HCT116 (cell line): ENCODE data around the gene GANC. TPM values are rescaled to one million over a fixed set of nuclear protein-coding genes. Genes with fewer than 3 reads are reported as not detected.

ENCODE experiments used
- ATAC-seq: fragments of 200-7000 bp; cut with Tn5 transposase; 2 replicates; pipeline ENCODE4 v1.9.1; 2020; ENCODE audit warnings: mild to moderate bottlenecking, moderate library complexity
- BruUV-seq: library from RNA; stranded (reverse); fragments of 400-500 nt; replicated peaks from 2 replicates; lab custom pipeline; 2021; lab: Mats Ljungman, UMichigan
- CTCF ChIA-PET: fragments of 300-600 bp; sonication (Branson Sonifier 250); formaldehyde crosslinking; loops from one replicate; lab custom pipeline; 2021; ENCODE audit warnings: antibody characterized with exemption; lab: Charles Lee
- POLR2A ChIA-PET: fragments of 300-600, 350-600 bp; sonication (Branson Sonifier 250); formaldehyde crosslinking; loops from one replicate; lab custom pipeline; 2021; ENCODE audit warnings: antibody characterized with exemption; lab: Charles Lee
- RAD21 ChIA-PET, 2 experiments: fragments of 300-600 bp; sonication (Branson Sonifier 250); formaldehyde crosslinking; loops; one replicate each; lab custom pipeline; 2023; ENCODE audit warnings: low total read pairs in 2 of 2; ENCODE audit not compliant: uncharacterized antibody in 2 of 2, unreplicated experiment in 2 of 2, low non-redundant PET in 1 of 2; lab: Charles Lee
- DNase-seq: peaks from one replicate; pipeline ENCODE4 v3.0.0-alpha.2; 2010; ENCODE audit warnings: low read depth, low spot score
- H2AFZ ChIP-seq: fragments of 200-600 bp; shearing (Covaris generic), sonication (generic); 2 replicates; pipeline ENCODE4 v1.6.1; 2017; ENCODE audit warnings: low read depth, mixed run types, mixed read lengths, antibody characterized with exemption, low read length; ENCODE audit not compliant: poor library complexity, severe bottlenecking
- H3K27ac ChIP-seq: 2 replicates; pipeline ENCODE4 v1.5.1; 2012; ENCODE audit warnings: low read depth, low read length
- H3K27me3 ChIP-seq: fragments of 200-600 bp; sonication (generic); 2 replicates; pipeline ENCODE4 v1.6.1; 2016; ENCODE audit warnings: mixed run types, low read length, mixed read lengths; ENCODE audit not compliant: insufficient read depth
- H3K36me3 ChIP-seq, 2 experiments: fragments of 200-500 bp in 1 of 2; fragments of 200-600 bp in 1 of 2; sonication (Bioruptor generic) in 1 of 2; sonication (generic) in 1 of 2; 2 replicates each; pipeline versions ENCODE4 v1.5.1 to v1.6.1; 2014 to 2016; ENCODE audit warnings: low read length in 2 of 2, inconsistent platforms in 1 of 2, mixed read lengths in 1 of 2, mixed run types in 1 of 2; ENCODE audit not compliant: insufficient read depth in 2 of 2, control insufficient read depth in 1 of 2
- H3K4me1 ChIP-seq, 2 experiments: fragments of 200-600 bp in 1 of 2; sonication (generic) in 1 of 2; 2 replicates each; pipeline versions ENCODE4 v1.5.1 to v1.6.1; 2012 to 2017; ENCODE audit warnings: low read length in 2 of 2, inconsistent platforms in 1 of 2, mild to moderate bottlenecking in 1 of 2, mixed read lengths in 1 of 2, mixed run types in 1 of 2, moderate library complexity in 1 of 2; ENCODE audit not compliant: insufficient read depth in 2 of 2, control insufficient read depth in 1 of 2
- H3K4me2 ChIP-seq: fragments of 200-600 bp; sonication (generic); 2 replicates; pipeline ENCODE4 v1.6.1; 2017; ENCODE audit warnings: mixed run types, low read length, mixed read lengths
- H3K4me3 ChIP-seq, 2 experiments: fragments of 200-600 bp in 1 of 2; sonication (generic) in 1 of 2; replicated peaks in 1 of 2; 2 replicates each; pipeline ENCODE4 v1.5.1; 2011 to 2016; ENCODE audit warnings: low read length in 2 of 2, control low read depth in 1 of 2, low read depth in 1 of 2, mild to moderate bottlenecking in 1 of 2, mixed read lengths in 1 of 2, mixed run types in 1 of 2
- H3K79me2 ChIP-seq: fragments of 200-600 bp; sonication (generic); 2 replicates; pipeline ENCODE4 v1.6.1; 2017; ENCODE audit warnings: mild to moderate bottlenecking, mixed run types, low read length, moderate library complexity, mixed read lengths; ENCODE audit not compliant: insufficient read depth
- H3K9ac ChIP-seq: fragments of 200-600 bp; sonication (generic); 2 replicates; pipeline ENCODE4 v1.6.1; 2016; ENCODE audit warnings: low read length, mixed read lengths
- H3K9me2 ChIP-seq: fragments of 200-600 bp; sonication (generic), shearing (Covaris generic); 2 replicates; pipeline ENCODE4 v1.6.1; 2017; ENCODE audit warnings: mixed run types, mild to moderate bottlenecking, moderate library complexity; ENCODE audit not compliant: insufficient read depth
- H3K9me3 ChIP-seq, 2 experiments: fragments of 200-500 bp in 1 of 2; fragments of 200-600 bp in 1 of 2; sonication (Bioruptor generic) in 1 of 2; sonication (generic) in 1 of 2; 2 replicates each; pipeline ENCODE4 v1.6.1; 2014 to 2017; ENCODE audit warnings: low read length in 2 of 2, mixed read lengths in 2 of 2, inconsistent platforms in 1 of 2, low read depth in 1 of 2, mild to moderate bottlenecking in 1 of 2, mixed run types in 1 of 2, moderate library complexity in 1 of 2; ENCODE audit not compliant: control insufficient read depth in 1 of 2, insufficient read depth in 1 of 2
- H4K20me1 ChIP-seq: fragments of 200-600 bp; sonication (generic), shearing (Covaris generic); 2 replicates; pipeline ENCODE4 v1.6.1; 2017; ENCODE audit warnings: mixed run types, mild to moderate bottlenecking, moderate library complexity; ENCODE audit not compliant: insufficient read depth
- ATF3 ChIP-seq: IDR thresholded peaks from 2 replicates; pipeline ENCODE4 v1.6.1; 2012
- CBX3 ChIP-seq: IDR thresholded peaks from 2 replicates; pipeline ENCODE4 v1.6.1; 2012; ENCODE audit warnings: low read depth
- CEBPB ChIP-seq: IDR thresholded peaks from 2 replicates; pipeline ENCODE4 v1.6.1; 2012; ENCODE audit warnings: low read depth
- EGR1 ChIP-seq: IDR thresholded peaks from 2 replicates; pipeline ENCODE4 v1.6.1; 2012; ENCODE audit warnings: low read depth
- ELF1 ChIP-seq: IDR thresholded peaks from 2 replicates; pipeline ENCODE4 v1.6.1; 2012; ENCODE audit warnings: low read depth, borderline replicate concordance
- EZH2 ChIP-seq: fragments of 200-600 bp; sonication (generic); IDR thresholded peaks from 2 replicates; pipeline ENCODE4 v1.6.1; 2017; ENCODE audit warnings: antibody characterized with exemption, mixed run types
- EZH2phosphoT487 ChIP-seq: fragments of 200-600 bp; IDR thresholded peaks from 2 replicates; pipeline ENCODE4 v1.6.1; 2018; ENCODE audit warnings: antibody characterized with exemption, borderline replicate concordance
- FOSL1 ChIP-seq: IDR thresholded peaks from 2 replicates; pipeline ENCODE4 v1.6.1; 2012; ENCODE audit warnings: low read depth
- POLR2A ChIP-seq: IDR thresholded peaks from 2 replicates; pipeline ENCODE4 v1.7.0; 2011; ENCODE audit warnings: borderline replicate concordance; ENCODE audit not compliant: insufficient read depth, insufficient read length; ENCODE audit errors: extremely low read depth
- POLR2AphosphoS5 ChIP-seq: IDR thresholded peaks from 2 replicates; pipeline ENCODE4 v1.6.1; 2011; ENCODE audit warnings: mild to moderate bottlenecking, low read depth, low read length, moderate library complexity
- REST ChIP-seq: IDR thresholded peaks from 2 replicates; pipeline ENCODE4 v1.6.1; 2012; ENCODE audit warnings: low read depth
- SIN3A ChIP-seq: IDR thresholded peaks from 2 replicates; pipeline ENCODE4 v1.6.1; 2012; ENCODE audit warnings: low read depth
- SRF ChIP-seq: IDR thresholded peaks from 2 replicates; pipeline ENCODE4 v1.6.1; 2012; ENCODE audit warnings: low read depth
- YY1 ChIP-seq: IDR thresholded peaks from 2 replicates; pipeline ENCODE4 v1.6.1; 2011; ENCODE audit warnings: low read length, low read depth, moderate library complexity, mild to moderate bottlenecking; ENCODE audit not compliant: insufficient replicate concordance; ENCODE audit errors: extremely low read depth
- ZFX ChIP-seq: fragments of 450-650 bp; IDR thresholded peaks from 2 replicates; pipeline ENCODE4 v1.6.1; 2017
- ZNF274 ChIP-seq: fragments of 200-500 bp; sonication (Bioruptor generic); IDR thresholded peaks from 2 replicates; pipeline ENCODE4 v1.6.1; 2014; ENCODE audit warnings: mild to moderate bottlenecking, low read depth, low read length, inconsistent platforms
- intact Hi-C: fragments of 100-400 bp; cut with micrococcal nuclease; formaldehyde crosslinking; loops from 2 replicates; pipeline ENCODE4 v1.10.0; 2022
- total RNA-seq: library from RNA; stranded (reverse); gene quantifications from one replicate; pipeline ENCODE4 v1.2.1, GENCODE V29; 2021; ENCODE audit not compliant: unreplicated experiment

Gene GANC
- total RNA-seq, 1 experiment from 2014 or later: 13.1 TPM

- Histone ChIP-seq H3K9ac (no peak overlapping the region), H3K36me3 (no peaks in the 10 kb centered on the region), H2AFZ (no peak overlapping the region), H3K27me3 (no peaks in the 10 kb centered on the region), H4K20me1 (no peaks in the 10 kb centered on the region), H3K27ac (no peak overlapping the region), H3K4me1 (no peaks in the 10 kb centered on the region), H3K9me3 (no peaks in the 10 kb centered on the region), H3K4me2 (no peak overlapping the region), H3K79me2 (no peaks in the 10 kb centered on the region), H3K9me2 (no peaks in the 10 kb centered on the region), H3K4me3 (no peak overlapping the region)
- TF ChIP-seq EZH2: no peak
- ChIA-PET POLR2A (interaction anchor here (1.0 kb wide), 1 partner anchor 113 kb away, joined by 4 read pairs; the partner anchor contains the start of genes GANC and TMEM87A), RAD21 (interaction anchor here in 1 of 2 experiments (1.0 to 1.1 kb wide), 2 partner anchors 180 to 249 kb away, joined by 3 to 4 read pairs; no protein-coding TSS in a partner anchor), CTCF (interaction anchor here (1.0 to 2.0 kb wide), 14 partner anchors 11 to 302 kb away, joined by 3 to 22 read pairs (median 5); partner anchors contain the start of genes GANC, PLA2G4F, TMEM87A and VPS39)
- ATAC-seq (peak; percentile 9; the same call in 1 of the 2 replicates), DNase-seq (no peak)
- intact Hi-C loops: loop anchor here (5.0 kb wide), 1 partner anchor 319 kb away; no protein-coding TSS in a partner anchor
- BruUV-seq: no TSS peak
Observed at GRCh38 chr15:42385980-42386700, 113.1 kb downstream of the GANC start.

GRCh38 chr15:42387603-42388002 is 114.6 kb downstream of the GANC start:
- Histone ChIP-seq H2AFZ (no peak overlapping the region), H3K9me2 (no peaks in the 10 kb centered on the region), H3K27me3 (no peaks in the 10 kb centered on the region), H3K9ac (no peak overlapping the region), H3K27ac (no peak overlapping the region), H3K4me3 (no peak overlapping the region), H3K79me2 (no peaks in the 10 kb centered on the region), H3K9me3 (no peaks in the 10 kb centered on the region), H3K4me2 (no peak overlapping the region), H3K36me3 (no peaks in the 10 kb centered on the region), H4K20me1 (no peaks in the 10 kb centered on the region), H3K4me1 (no peaks in the 10 kb centered on the region)
- no TSS peak for BruUV-seq
- no peak for DNase-seq
- ATAC-seq: no peak
- ChIA-PET CTCF (no interaction called here), RAD21 (no interaction called here), POLR2A (no interaction called here)
- intact Hi-C loops: loop anchor here (5.0 kb wide), 1 partner anchor 320 kb away; no protein-coding TSS in a partner anchor
- TF ChIP-seq YY1: no peak
- no peak for TF ChIP-seq ATF3
- TF ChIP-seq EZH2: no peak
- no peak for TF ChIP-seq SIN3A
- TF ChIP-seq SRF: no peak
- TF ChIP-seq CBX3: no peak
- TF ChIP-seq EGR1: no peak
- no peak for TF ChIP-seq CEBPB
- TF ChIP-seq POLR2AphosphoS5: no peak
- TF ChIP-seq ZFX: no peak
- no peak for TF ChIP-seq ELF1
- TF ChIP-seq REST: no peak
- TF ChIP-seq ZNF274: no peak
- TF ChIP-seq EZH2phosphoT487: no peak
- no peak for TF ChIP-seq POLR2A
- TF ChIP-seq FOSL1: no peak
